SK-N-SH (cell line): ENCODE measurements around the gene SOX21. TPM values are rescaled to one million over a fixed set of nuclear protein-coding genes. Genes with fewer than 3 reads are reported as not detected.

ENCODE experiments used
- CTCF ChIA-PET: fragments of 300-600, 350-600 bp; formaldehyde crosslinking; extraction: SDS; loops from one replicate; lab custom pipeline; 2021; lab: Yijun Ruan, JAX
- POLR2A ChIA-PET: fragments of 350-600 bp; sonication (Branson Sonifier 250); formaldehyde crosslinking; extraction: SDS; loops from one replicate; lab custom pipeline; 2020; ENCODE audit warnings: antibody characterized with exemption, inconsistent platforms; lab: Yijun Ruan, JAX
- DNase-seq: peaks from one replicate; pipeline ENCODE4 v3.0.0; 2012
- H2AFZ ChIP-seq: fragments of 200-600 bp; sonication (generic); 2 replicates; pipeline ENCODE4 v1.8.1; 2016; ENCODE audit warnings: antibody characterized with exemption, mild to moderate bottlenecking, low read depth
- H3F3A ChIP-seq: fragments of 200-600 bp; sonication (generic); replicated peaks from 2 replicates; pipeline ENCODE3; 2016; ENCODE audit warnings: antibody characterized with exemption, mild to moderate bottlenecking; ENCODE audit not compliant: insufficient read depth
- H3K27ac ChIP-seq, 2 experiments: fragments of 200-500 bp in 1 of 2; fragments of 200-600 bp in 1 of 2; sonication (Bioruptor generic) in 1 of 2; sonication (generic), shearing (Covaris generic) in 1 of 2; 2 replicates each; pipeline versions ENCODE4 v1.5.1 to v1.6.1; 2014 to 2016; ENCODE audit warnings: low read depth in 2 of 2, inconsistent platforms in 1 of 2, low read length in 1 of 2, mild to moderate bottlenecking in 1 of 2, mixed read lengths in 1 of 2
- H3K27me3 ChIP-seq: fragments of 200-600 bp; sonication (generic), shearing (Covaris generic); 2 replicates; pipeline ENCODE4 v1.6.1; 2016; ENCODE audit warnings: mixed run types; ENCODE audit not compliant: insufficient read depth
- H3K36me3 ChIP-seq, 2 experiments: fragments of 200-500 bp in 1 of 2; fragments of 200-600 bp in 1 of 2; sonication (Bioruptor generic) in 1 of 2; sonication (generic) in 1 of 2; replicated peaks in 1 of 2; 2 replicates each; pipeline versions ENCODE3 to v1.5.1; 2014 to 2016; ENCODE audit warnings: low read length in 1 of 2, mild to moderate bottlenecking in 1 of 2; ENCODE audit not compliant: insufficient read depth in 2 of 2, control insufficient read depth in 1 of 2
- H3K4me1 ChIP-seq, 2 experiments: fragments of 200-500 bp in 1 of 2; fragments of 200-600 bp in 1 of 2; sonication (Bioruptor generic) in 1 of 2; sonication (generic), shearing (Covaris generic) in 1 of 2; 2 replicates each; pipeline versions ENCODE4 v1.5.1 to v1.6.1; 2014 to 2016; ENCODE audit warnings: low read depth in 1 of 2, low read length in 1 of 2, mixed run types in 1 of 2; ENCODE audit not compliant: insufficient read depth in 2 of 2, control insufficient read depth in 1 of 2
- H3K4me2 ChIP-seq: fragments of 200-600 bp; sonication (generic), shearing (Covaris generic); 2 replicates; pipeline ENCODE4 v1.6.1; 2017; ENCODE audit warnings: mixed run types
- H3K4me3 ChIP-seq, 2 experiments: fragments of 200-500 bp in 1 of 2; fragments of 200-600 bp in 1 of 2; sonication (Bioruptor generic) in 1 of 2; sonication (generic), shearing (Covaris generic) in 1 of 2; 2 replicates each; pipeline versions ENCODE4 v1.5.1 to v1.8.1; 2014 to 2016; ENCODE audit warnings: low read depth in 2 of 2, inconsistent platforms in 1 of 2, low read length in 1 of 2, mild to moderate bottlenecking in 1 of 2, mixed read lengths in 1 of 2, moderate library complexity in 1 of 2
- H3K79me2 ChIP-seq: fragments of 200-600 bp; sonication (generic); 2 replicates; pipeline ENCODE4 v1.8.1; 2017; ENCODE audit warnings: mild to moderate bottlenecking; ENCODE audit not compliant: insufficient read depth
- H3K9ac ChIP-seq: fragments of 200-600 bp; sonication (generic); 2 replicates; pipeline ENCODE4 v1.6.1; 2017; ENCODE audit warnings: mixed run types
- H3K9me2 ChIP-seq: fragments of 200-600 bp; sonication (generic); 2 replicates; pipeline ENCODE4 v1.6.1; 2017; ENCODE audit warnings: mixed run types
- H3K9me3 ChIP-seq: fragments of 200-600 bp; sonication (generic); 2 replicates; pipeline ENCODE4 v1.6.1; 2017; ENCODE audit warnings: mixed run types, mild to moderate bottlenecking, moderate library complexity
- H4K20me1 ChIP-seq: fragments of 200-600 bp; sonication (generic); 2 replicates; pipeline ENCODE4 v1.6.1; 2017; ENCODE audit warnings: mild to moderate bottlenecking, mixed run types; ENCODE audit not compliant: insufficient read depth
- FOXJ3 ChIP-seq: sonication (generic); formaldehyde crosslinking; IDR thresholded peaks from 2 replicates; pipeline ENCODE4 v1.5.1; 2020; ENCODE audit warnings: mild to moderate bottlenecking, missing genetic modification reagents
- JUND ChIP-seq: IDR thresholded peaks from 2 replicates; pipeline ENCODE4 v1.4.0; 2012
- NRF1 ChIP-seq: IDR thresholded peaks from 2 replicates; pipeline ENCODE4 v1.6.1; 2012; ENCODE audit warnings: low read depth, mild to moderate bottlenecking, low read length
- RAD21 ChIP-seq: IDR thresholded peaks from 2 replicates; pipeline ENCODE4 v1.6.1; 2012; ENCODE audit warnings: mild to moderate bottlenecking, low read length
- SIN3A ChIP-seq: IDR thresholded peaks from 2 replicates; pipeline ENCODE4 v1.6.1; 2012; ENCODE audit warnings: low read depth, mild to moderate bottlenecking, low read length, moderate library complexity, borderline replicate concordance
- TCF12 ChIP-seq: IDR thresholded peaks from 2 replicates; pipeline ENCODE4 v1.4.0; 2012
- YY1 ChIP-seq: IDR thresholded peaks from 2 replicates; pipeline ENCODE4 v1.4.0; 2012; ENCODE audit warnings: low read depth, mild to moderate bottlenecking
- WGBS: methylation state at CpG from one replicate; pipeline ENCODE4 v1.1.6; 2017; ENCODE audit warnings: low lambda C conversion rate; 5-methylcytosine and 5-hydroxymethylcytosine counted together
- polyA plus RNA-seq, 3 experiments: library from polyadenylated mRNA; depleted of rRNA; stranded (reverse); fragments of >200 nt; gene quantifications; 2 replicates each; pipeline ENCODE4 v1.2.3, GENCODE V29; 2012
- TF ChIP-seq, protein P1 (sequence below): fragments of 150-350 bp; IDR thresholded peaks from 2 replicates; pipeline ENCODE4 v1.6.1; 2016; ENCODE audit warnings: mild to moderate bottlenecking, low read depth, low read length
- TF ChIP-seq, protein P2 (sequence below): fragments of 200-600 bp; sonication (generic); IDR thresholded peaks from 2 replicates; pipeline ENCODE4 v1.6.1; 2017; ENCODE audit warnings: antibody characterized with exemption, mild to moderate bottlenecking, moderate library complexity
- TF ChIP-seq, protein P3 (sequence below): IDR thresholded peaks from 2 replicates; pipeline ENCODE4 v1.4.0; 2012; ENCODE audit warnings: low read depth, borderline replicate concordance

The SOX21 gene
- polyA plus RNA-seq, 1 of the 3 experiments (the other 2 are of a cell fraction), result not detected

GRCh38 chr13:94717916-94718315 is 5.6 kb upstream of the SOX21 start:
- POLR2A ChIA-PET, result interaction anchor here (0.7 kb wide), 1 partner anchor 247 kb away, joined by 3 read pairs; no protein-coding TSS in a partner anchor
- H3K9ac ChIP-seq, result no peak overlapping the region
- TF ChIP-seq, protein P1, sequence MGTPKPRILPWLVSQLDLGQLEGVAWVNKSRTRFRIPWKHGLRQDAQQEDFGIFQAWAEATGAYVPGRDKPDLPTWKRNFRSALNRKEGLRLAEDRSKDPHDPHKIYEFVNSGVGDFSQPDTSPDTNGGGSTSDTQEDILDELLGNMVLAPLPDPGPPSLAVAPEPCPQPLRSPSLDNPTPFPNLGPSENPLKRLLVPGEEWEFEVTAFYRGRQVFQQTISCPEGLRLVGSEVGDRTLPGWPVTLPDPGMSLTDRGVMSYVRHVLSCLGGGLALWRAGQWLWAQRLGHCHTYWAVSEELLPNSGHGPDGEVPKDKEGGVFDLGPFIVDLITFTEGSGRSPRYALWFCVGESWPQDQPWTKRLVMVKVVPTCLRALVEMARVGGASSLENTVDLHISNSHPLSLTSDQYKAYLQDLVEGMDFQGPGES, result no peak
- no peak for TF ChIP-seq FOXJ3 (CRISPR knock-in tag)
- TF ChIP-seq, protein P2, sequence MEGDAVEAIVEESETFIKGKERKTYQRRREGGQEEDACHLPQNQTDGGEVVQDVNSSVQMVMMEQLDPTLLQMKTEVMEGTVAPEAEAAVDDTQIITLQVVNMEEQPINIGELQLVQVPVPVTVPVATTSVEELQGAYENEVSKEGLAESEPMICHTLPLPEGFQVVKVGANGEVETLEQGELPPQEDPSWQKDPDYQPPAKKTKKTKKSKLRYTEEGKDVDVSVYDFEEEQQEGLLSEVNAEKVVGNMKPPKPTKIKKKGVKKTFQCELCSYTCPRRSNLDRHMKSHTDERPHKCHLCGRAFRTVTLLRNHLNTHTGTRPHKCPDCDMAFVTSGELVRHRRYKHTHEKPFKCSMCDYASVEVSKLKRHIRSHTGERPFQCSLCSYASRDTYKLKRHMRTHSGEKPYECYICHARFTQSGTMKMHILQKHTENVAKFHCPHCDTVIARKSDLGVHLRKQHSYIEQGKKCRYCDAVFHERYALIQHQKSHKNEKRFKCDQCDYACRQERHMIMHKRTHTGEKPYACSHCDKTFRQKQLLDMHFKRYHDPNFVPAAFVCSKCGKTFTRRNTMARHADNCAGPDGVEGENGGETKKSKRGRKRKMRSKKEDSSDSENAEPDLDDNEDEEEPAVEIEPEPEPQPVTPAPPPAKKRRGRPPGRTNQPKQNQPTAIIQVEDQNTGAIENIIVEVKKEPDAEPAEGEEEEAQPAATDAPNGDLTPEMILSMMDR, result no peak
- no peak for TF ChIP-seq TCF12
- TF ChIP-seq, protein P3, sequence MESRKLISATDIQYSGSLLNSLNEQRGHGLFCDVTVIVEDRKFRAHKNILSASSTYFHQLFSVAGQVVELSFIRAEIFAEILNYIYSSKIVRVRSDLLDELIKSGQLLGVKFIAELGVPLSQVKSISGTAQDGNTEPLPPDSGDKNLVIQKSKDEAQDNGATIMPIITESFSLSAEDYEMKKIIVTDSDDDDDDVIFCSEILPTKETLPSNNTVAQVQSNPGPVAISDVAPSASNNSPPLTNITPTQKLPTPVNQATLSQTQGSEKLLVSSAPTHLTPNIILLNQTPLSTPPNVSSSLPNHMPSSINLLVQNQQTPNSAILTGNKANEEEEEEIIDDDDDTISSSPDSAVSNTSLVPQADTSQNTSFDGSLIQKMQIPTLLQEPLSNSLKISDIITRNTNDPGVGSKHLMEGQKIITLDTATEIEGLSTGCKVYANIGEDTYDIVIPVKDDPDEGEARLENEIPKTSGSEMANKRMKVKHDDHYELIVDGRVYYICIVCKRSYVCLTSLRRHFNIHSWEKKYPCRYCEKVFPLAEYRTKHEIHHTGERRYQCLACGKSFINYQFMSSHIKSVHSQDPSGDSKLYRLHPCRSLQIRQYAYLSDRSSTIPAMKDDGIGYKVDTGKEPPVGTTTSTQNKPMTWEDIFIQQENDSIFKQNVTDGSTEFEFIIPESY, result no peak
- TF ChIP-seq YY1, result no peak
- TF ChIP-seq, all 33 proteins: peak for 0
- WGBS, result 50% methylated on average over 4 of the region's 4 CpGs
- H3K27ac ChIP-seq, result no peak overlapping the region
- CTCF ChIA-PET, result interaction anchor here (0.8 to 1.8 kb wide), 3 partner anchors 23 to 686 kb away, joined by 3 to 8 read pairs (median 3); no protein-coding TSS in a partner anchor
- DNase-seq, result no peak
- peaks cover 18% of the 10 kb centered on the region for H3K27me3 ChIP-seq
- no peak overlapping the region for H3K4me3 ChIP-seq
- H2AFZ ChIP-seq, result no peak overlapping the region
- no peaks in the 10 kb centered on the region for H3K9me2 ChIP-seq
- no peaks in the 10 kb centered on the region for H3K79me2 ChIP-seq
- no peaks in the 10 kb centered on the region for H3K9me3 ChIP-seq
- H3F3A ChIP-seq, result no peaks in the 10 kb centered on the region
- H4K20me1 ChIP-seq, result no peaks in the 10 kb centered on the region
- H3K36me3 ChIP-seq, result no peaks in the 10 kb centered on the region
- H3K4me1 ChIP-seq, result no peaks in the 10 kb centered on the region; a peak in 1 of 4 replicates
- no peak overlapping the region for H3K4me2 ChIP-seq

DNA sequence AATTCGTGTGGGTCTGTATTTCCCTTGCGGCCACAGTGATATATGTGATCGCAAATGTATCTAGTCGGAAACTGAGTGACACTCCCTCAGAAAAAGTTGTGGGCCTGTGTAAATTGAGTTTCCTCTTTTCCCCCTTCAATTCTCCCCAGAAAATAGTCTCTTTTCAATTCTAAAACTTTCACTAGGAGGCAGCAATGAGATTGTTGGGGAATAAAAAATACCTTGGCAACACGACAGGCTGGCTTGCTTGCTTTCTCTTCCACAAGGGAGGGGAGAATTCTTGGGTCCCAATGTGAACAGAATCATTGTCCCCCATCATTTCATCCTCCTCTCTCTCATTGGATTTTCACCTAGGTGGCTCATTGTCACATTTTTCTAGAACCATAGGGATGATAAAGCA is 3.7 kb upstream of the SOX21 start:
- H3K27me3 ChIP-seq, result peaks cover 33% of the 10 kb centered on the region
- no peak overlapping the region for H3K27ac ChIP-seq
- H3K4me1 ChIP-seq, result peaks cover 0 to 1% of the 10 kb centered on the region in 2 experiments; a peak in 1 of 4 replicates
- WGBS, result 69% methylated on average over 5 of the region's 5 CpGs
- no peak overlapping the region for H3K9ac ChIP-seq
- H3K36me3 ChIP-seq, result no peaks in the 10 kb centered on the region
- H3K4me3 ChIP-seq, result no peak overlapping the region
- H4K20me1 ChIP-seq, result no peaks in the 10 kb centered on the region
- no peak for TF ChIP-seq SIN3A
- TF ChIP-seq, protein P2, result peak; percentile 34
- TF ChIP-seq FOXJ3 (CRISPR knock-in tag), result no peak
- peak; percentile 31; the same call in 1 of the 2 replicates for TF ChIP-seq RAD21
- no peak for TF ChIP-seq JUND
- no peak for TF ChIP-seq NRF1
- no peaks in the 10 kb centered on the region for H3K79me2 ChIP-seq
- no peaks in the 10 kb centered on the region for H3K9me2 ChIP-seq
- POLR2A ChIA-PET, result no interaction called here
- H3K9me3 ChIP-seq, result no peaks in the 10 kb centered on the region
- CTCF ChIA-PET, result interaction anchor here (1.2 to 1.8 kb wide), 3 partner anchors 439 to 688 kb away, joined by 3 to 8 read pairs (median 4); no protein-coding TSS in a partner anchor
- H3K4me2 ChIP-seq, result no peak overlapping the region
- DNase-seq, result no peak
- H3F3A ChIP-seq, result no peaks in the 10 kb centered on the region
- no peak overlapping the region for H2AFZ ChIP-seq
